NK-92 (cell line): ENCODE results near the gene SPEG.

Source experiments
- DNase-seq: peaks from one replicate; lab custom pipeline; 2025; ENCODE audit not compliant: unreplicated experiment; lab: John Stamatoyannopoulos, UW

SPEG gene

GRCh38 chr2:219442256-219443015, 7.8 kb downstream of the SPEG start:
- no peak for DNase-seq

- no peak for DNase-seq
These were observed 8.5 kb downstream of the SPEG start for GRCh38 chr2:219443016-219443696.

- no peak for DNase-seq
These were observed 9.0 kb downstream of the SPEG start for GRCh38 chr2:219443697-219444023.

- DNase-seq, result no peak
These were observed 10.0 kb downstream of the SPEG start for GRCh38 chr2:219444566-219445091.

GRCh38 chr2:219445220-219445640, 10.6 kb downstream of the SPEG start:
- no peak for DNase-seq

- no peak for DNase-seq
These were observed 11.5 kb downstream of the SPEG start for GRCh38 chr2:219446101-219446504.

- no peak for DNase-seq
These were observed 12.0 kb downstream of the SPEG start for GRCh38 chr2:219446689-219447088.

- DNase-seq, result no peak
These were observed 12.8 kb downstream of the SPEG start for GRCh38 chr2:219447242-219448098.

GRCh38 chr2:219448099-219448775, 13.6 kb downstream of the SPEG start:
- DNase-seq, result no peak

GRCh38 chr2:219448776-219449341, 14.2 kb downstream of the SPEG start:
- no peak for DNase-seq

GRCh38 chr2:219449609-219450008, 15.0 kb downstream of the SPEG start:
- no peak for DNase-seq

- no peak for DNase-seq
These were observed 17.2 kb downstream of the SPEG start for GRCh38 chr2:219451661-219452360.

- DNase-seq, result no peak
These were observed 18.0 kb downstream of the SPEG start for GRCh38 chr2:219452361-219453317.

GRCh38 chr2:219453671-219454590, 19.3 kb downstream of the SPEG start:
- DNase-seq, result no peak

GRCh38 chr2:219455581-219455980, 20.9 kb downstream of the SPEG start:
- no peak for DNase-seq

- DNase-seq, result no peak
These were observed 23.2 kb downstream of the SPEG start for GRCh38 chr2:219457784-219458369.

GRCh38 chr2:219458996-219459395, 24.4 kb downstream of the SPEG start:
- DNase-seq, result no peak
